IPS-11a (cell line): ENCODE measurements around the gene PIK3IP1.
"Not testable (repeated sequence)": the region's sequence is repeated elsewhere in the genome, so short reads cannot be mapped to it uniquely, and the experiment has no call there.

Experiments
- H3K4me3 ChIP-seq: one replicate; pipeline ENCODE4 v1.5.1; 2013; ENCODE audit warnings: low read depth, low read length, control low read depth

The PIK3IP1 gene

GRCh38 chr22:31292236-31292989, at the start of gene PIK3IP1:
Gene PIK3IP1 (minus strand): TSS chr22:31292488. CDS start chr22:31292344, 144 bp downstream.
- peak within 1 kb of the TSS; percentile 30 for H3K4me3 ChIP-seq

GRCh38 chr22:31341386-31342088, 49.2 kb upstream of the PIK3IP1 start:
- H3K4me3 ChIP-seq: no peak overlapping the region

- H3K4me3 ChIP-seq: no peak overlapping the region
Observed at GRCh38 chr22:31340765-31341247, 48.5 kb upstream of the PIK3IP1 start.

GRCh38 chr22:31340360-31340759, 48.1 kb upstream of the PIK3IP1 start:
- H3K4me3 ChIP-seq: no peak overlapping the region

- no peak overlapping the region for H3K4me3 ChIP-seq
Observed at GRCh38 chr22:31339148-31339832, 47.0 kb upstream of the PIK3IP1 start.

- H3K4me3 ChIP-seq: no peak overlapping the region
Observed at GRCh38 chr22:31337178-31337577, 44.9 kb upstream of the PIK3IP1 start.

- no peak overlapping the region for H3K4me3 ChIP-seq
Observed at GRCh38 chr22:31334329-31334728, 42.0 kb upstream of the PIK3IP1 start.

- no peak overlapping the region for H3K4me3 ChIP-seq
Observed at GRCh38 chr22:31333641-31334040, 41.4 kb upstream of the PIK3IP1 start.

- no peak overlapping the region for H3K4me3 ChIP-seq
Observed at GRCh38 chr22:31332886-31333285, 40.6 kb upstream of the PIK3IP1 start.

- H3K4me3 ChIP-seq: no peak overlapping the region
Observed at GRCh38 chr22:31332010-31332409, 39.7 kb upstream of the PIK3IP1 start.

- H3K4me3 ChIP-seq: no peak overlapping the region
Observed at GRCh38 chr22:31329453-31330215, 37.3 kb upstream of the PIK3IP1 start.

- no peak overlapping the region for H3K4me3 ChIP-seq
Observed at GRCh38 chr22:31329029-31329428, 36.7 kb upstream of the PIK3IP1 start.

GRCh38 chr22:31328544-31328960, 36.3 kb upstream of the PIK3IP1 start:
- no peak overlapping the region for H3K4me3 ChIP-seq

GRCh38 chr22:31327806-31328543, 35.7 kb upstream of the PIK3IP1 start:
- no peak overlapping the region for H3K4me3 ChIP-seq

- no peak overlapping the region for H3K4me3 ChIP-seq
Observed at GRCh38 chr22:31326877-31327276, 34.6 kb upstream of the PIK3IP1 start.

GRCh38 chr22:31323578-31324550, 31.6 kb upstream of the PIK3IP1 start:
- no peak overlapping the region for H3K4me3 ChIP-seq

GRCh38 chr22:31321421-31321820, 29.1 kb upstream of the PIK3IP1 start:
- no peak overlapping the region for H3K4me3 ChIP-seq

GRCh38 chr22:31314220-31314619, 21.9 kb upstream of the PIK3IP1 start:
- not testable (repeated sequence) for H3K4me3 ChIP-seq
